IPS-11a (cell line): ENCODE data around the gene SCLT1.

Experiments used
- H3K4me3 ChIP-seq: one replicate; pipeline ENCODE4 v1.5.1; 2013; ENCODE audit warnings: low read depth, low read length, control low read depth

Gene SCLT1

DNA sequence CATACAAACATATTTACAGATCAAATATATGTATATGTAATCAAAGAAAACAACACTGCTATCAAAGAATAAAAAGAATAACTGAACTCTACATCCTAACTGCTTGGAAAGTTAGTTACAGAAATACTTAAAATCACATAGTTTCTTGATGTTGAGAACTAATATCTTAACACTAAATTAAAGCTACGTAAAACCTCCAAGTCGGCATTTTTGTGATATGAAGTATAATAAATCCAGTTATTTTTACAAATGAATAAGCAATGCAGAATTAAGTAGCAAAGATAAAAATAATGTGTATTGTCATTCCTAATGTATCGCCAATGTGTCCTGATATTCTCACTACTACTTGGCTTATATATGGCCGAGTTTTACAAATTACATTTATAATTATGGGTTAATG, 215.4 kb downstream of the SCLT1 start:
- no peak overlapping the region for H3K4me3 ChIP-seq

GRCh38 chr4:128876200-128876599, 217.1 kb downstream of the SCLT1 start:
- H3K4me3 ChIP-seq = no peak overlapping the region

DNA sequence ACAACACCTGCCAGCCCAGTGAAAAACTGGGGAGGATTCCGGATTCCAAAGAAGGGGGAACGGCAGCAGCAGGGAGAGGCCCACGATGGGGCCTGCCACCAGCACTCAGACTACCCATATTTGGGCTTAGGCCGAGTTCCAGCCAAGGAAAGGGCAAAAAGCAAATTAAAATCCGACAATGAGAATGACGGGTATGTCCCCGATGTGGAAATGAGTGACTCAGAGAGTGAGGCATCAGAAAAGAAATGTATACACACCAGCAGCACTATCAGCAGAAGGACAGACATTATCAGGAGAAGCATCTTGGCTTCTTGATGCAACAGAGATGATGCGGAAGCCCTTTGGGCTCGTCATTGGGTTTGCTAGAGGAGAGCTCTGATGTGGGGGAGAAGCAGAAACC, 221.4 kb downstream of the SCLT1 start:
- H3K4me3 ChIP-seq = no peak overlapping the region

DNA sequence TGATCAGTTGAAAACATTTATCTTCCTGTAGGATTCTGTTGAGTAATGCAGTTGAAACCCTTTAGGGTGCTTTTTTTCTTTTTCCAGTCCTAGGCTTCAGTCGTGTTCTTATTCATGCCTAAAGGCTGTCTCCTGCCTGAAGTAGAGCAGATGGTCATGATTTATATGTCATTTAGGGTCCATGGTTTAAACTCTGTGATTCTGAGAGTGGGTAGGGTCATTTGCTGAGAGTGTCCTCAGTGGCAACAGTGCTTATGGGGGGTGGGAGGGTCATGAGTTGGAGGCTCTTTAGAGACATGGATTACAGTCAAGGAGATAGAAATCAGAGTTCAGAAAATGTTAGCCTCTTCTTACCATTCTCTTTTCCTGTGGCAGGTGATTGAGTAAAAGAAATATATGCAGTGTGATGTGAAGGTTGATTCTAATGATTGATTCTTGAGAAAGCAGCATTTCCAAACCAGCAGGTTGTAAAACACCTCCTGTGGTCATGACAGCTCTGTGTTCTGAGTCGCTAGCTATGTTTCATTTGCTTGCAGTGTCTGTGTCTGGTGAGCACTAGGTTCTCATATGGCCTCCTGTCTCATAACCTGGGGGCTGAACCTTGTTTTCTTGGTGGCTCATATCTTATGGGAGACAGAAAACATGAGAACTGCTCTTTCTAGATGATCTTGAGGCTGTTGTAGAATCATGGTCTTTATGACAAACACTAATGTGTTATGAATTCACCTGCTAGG, 223.4 kb downstream of the SCLT1 start:
- no peak overlapping the region for H3K4me3 ChIP-seq

DNA sequence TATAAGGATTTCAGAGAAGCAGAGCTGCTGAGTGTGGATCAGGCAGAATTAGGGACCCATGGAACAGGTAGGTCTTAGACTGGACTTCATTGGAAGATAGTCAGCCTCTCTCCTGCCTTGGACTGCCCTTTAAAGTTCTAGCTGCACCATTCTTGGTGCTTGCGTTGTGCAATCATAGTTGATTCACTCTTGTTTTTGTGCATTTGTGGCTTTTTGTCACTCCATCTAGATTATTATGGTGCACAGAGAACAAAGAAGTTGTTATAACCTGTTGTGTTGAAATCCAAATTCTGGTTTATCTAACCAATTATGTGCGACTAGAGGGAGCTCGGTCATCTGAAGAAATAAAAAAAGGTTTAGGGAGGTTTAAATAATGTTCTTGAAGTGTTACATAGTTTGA, 224.6 kb downstream of the SCLT1 start:
- no peak overlapping the region for H3K4me3 ChIP-seq

GRCh38 chr4:128866691-128867090, 226.6 kb downstream of the SCLT1 start:
- no peak overlapping the region for H3K4me3 ChIP-seq

DNA sequence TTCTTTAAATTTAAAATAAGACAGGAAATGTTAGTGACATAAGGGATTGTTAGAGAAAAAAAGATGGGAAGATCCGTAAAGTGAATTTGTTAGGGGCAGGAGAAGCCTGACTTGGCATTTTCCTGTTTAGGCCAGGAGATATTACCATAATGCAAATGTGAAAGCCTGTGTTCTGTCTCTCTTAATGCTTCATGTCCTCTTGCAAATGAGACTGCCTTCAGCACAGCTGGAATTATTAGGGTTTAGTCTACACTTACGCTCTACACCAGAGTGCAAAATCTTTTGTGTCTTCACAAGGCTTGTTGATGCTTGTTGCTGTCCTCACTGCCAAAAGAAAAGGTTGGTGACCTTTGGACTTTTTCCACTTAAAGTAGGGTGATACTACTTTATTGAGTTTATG, 227.1 kb downstream of the SCLT1 start:
- no peak overlapping the region for H3K4me3 ChIP-seq

DNA sequence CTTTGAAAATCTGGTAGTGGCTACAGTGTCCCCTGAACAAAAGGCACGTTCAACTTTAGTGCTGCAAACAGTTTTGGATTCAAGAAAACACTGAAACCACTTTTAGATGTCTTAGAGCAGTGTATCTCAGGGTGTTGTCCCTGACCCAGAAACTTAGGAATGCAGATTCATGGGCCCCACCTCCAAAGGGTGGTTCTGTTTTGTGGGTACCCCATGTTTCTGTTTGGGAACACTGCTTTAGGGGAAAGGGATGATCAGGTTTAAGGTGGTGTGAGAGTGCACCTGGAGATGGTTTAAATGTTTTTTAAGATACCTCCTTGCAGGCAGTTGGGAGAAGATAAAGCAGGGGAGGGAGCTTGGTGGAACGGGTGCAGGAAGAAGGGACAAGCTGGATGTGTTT, 228.2 kb downstream of the SCLT1 start:
- no peak overlapping the region for H3K4me3 ChIP-seq

DNA sequence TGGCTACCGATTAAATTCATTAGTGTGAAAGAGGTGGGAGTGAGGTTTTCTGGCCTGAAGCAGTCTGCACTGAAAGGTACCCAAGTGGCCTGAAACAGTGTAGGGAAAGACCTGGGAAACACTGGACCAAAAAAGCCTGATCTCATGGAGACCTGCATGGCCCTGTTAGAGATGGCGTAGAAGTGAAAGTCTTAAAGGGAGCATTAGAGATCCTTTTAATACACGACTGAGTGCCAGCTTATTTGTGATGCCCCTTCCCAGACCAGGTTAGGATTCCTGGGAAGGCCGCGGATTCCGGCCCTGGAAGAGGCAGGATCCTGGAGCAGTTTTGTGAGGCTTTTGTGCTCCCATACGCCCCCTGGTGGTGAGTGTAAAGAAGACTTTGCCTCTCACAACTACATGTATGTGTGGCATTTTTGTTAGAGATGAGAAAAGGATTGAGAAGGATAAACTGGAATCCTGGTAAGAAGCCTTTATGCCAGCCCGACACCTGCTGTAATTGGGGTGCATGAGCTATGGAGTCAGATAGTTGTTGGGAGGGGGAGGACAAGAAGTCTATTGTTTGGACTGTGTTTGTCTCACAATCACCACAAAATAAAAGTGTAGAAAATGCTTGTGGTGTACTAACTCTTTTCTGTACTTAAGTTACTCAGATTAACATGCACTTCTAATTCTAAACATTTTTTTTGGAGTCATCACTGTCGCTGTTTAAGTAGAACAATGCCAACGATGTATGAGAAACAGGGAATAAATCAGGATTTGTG, 229.8 kb downstream of the SCLT1 start:
- no peak overlapping the region for H3K4me3 ChIP-seq

DNA sequence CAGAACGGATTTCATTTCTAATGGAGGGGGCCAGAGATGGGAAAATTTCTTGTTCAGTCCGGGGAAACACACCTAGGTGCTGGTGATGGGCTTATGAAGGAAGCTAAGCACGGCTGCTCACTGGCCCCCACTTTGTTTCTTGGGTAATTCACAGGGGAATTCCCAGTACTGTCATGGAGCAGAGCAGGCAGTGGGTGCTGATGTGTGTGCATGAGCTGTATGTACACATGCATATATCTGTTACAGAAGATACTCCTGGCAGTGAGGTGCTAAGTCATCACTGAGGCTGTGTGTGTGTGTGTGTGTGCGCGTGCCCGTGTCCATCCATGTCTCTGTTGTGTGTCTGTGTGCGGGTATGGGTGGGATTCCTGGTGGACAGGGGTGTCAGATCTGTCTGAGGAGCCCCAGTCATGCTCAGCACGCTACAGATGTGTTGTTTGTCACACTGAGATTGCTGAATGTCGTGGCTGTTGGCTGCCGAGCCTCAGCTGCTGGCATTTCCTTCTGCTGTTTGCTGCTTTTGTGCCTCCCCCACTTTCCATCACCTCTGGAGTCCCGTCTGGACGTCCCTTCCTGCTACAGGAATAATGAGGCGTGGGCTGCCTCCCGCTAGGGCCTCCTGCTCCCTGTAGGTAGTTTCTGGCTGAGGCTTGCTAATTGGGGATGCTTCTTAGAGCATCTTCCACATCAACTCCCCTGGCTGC, 230.6 kb downstream of the SCLT1 start:
- H3K4me3 ChIP-seq = no peak overlapping the region

GRCh38 chr4:128861856-128862518, 231.4 kb downstream of the SCLT1 start:
- H3K4me3 ChIP-seq = no peak overlapping the region

- H3K4me3 ChIP-seq = no peak overlapping the region
These were observed 233.3 kb downstream of the SCLT1 start for GRCh38 chr4:128859887-128860677.

DNA sequence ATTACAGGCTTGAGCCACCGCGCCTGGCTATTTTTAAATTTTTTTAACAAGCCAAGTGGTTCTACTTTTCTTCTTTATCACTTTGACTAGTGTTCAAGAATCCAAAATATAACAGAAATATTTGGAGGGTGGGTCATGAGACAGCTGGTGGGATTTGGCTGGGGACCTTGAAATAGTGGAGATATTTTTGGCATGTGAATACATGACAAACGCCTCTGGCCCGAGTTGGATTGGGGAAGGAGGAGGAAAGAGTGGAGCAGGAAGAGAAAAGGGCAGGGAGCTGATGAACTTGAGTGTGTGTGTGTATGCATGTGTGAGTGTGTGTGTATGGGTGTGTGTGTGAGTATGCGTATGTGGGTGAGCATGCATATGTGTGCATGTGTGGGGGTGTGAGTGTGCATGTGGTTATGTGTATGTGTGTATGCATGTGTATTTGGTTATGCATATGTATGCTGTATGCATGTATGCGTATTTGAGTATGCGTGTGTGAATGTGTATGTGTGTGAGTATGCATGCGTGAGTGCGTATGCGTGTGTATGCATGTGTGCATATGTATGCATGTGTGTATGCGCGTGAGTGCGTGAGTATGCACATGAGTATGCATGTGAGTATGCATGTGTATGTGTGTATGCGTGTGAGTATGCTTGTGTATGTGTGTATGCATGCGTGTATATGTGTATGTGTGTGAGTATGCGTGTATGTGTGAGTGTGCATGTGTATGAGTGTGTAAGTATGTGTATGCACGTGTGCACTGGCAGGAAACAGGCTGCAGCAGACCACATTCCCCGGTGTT, 234.3 kb downstream of the SCLT1 start:
- no peak overlapping the region for H3K4me3 ChIP-seq

GRCh38 chr4:128856246-128856645, 237.1 kb downstream of the SCLT1 start:
- H3K4me3 ChIP-seq = no peak overlapping the region

DNA sequence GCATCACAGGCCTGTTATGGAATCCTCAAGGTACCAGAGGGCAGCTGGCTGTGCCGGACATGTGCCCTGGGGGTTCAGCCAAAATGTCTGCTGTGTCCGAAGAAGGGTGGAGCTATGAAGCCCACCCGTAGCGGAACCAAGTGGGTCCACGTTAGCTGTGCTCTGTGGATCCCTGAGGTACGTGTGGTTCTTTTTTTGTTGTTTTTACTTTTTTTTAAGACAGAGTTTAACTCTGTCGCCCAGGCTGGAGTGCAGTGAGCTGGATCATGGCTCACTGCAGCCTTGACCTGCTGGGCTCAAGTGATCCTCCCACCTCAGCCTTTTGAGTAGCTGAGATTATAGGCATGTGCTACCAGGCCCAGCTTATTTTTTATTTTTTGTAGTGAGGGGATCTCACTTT, 237.7 kb downstream of the SCLT1 start:
- no peak overlapping the region for H3K4me3 ChIP-seq

DNA sequence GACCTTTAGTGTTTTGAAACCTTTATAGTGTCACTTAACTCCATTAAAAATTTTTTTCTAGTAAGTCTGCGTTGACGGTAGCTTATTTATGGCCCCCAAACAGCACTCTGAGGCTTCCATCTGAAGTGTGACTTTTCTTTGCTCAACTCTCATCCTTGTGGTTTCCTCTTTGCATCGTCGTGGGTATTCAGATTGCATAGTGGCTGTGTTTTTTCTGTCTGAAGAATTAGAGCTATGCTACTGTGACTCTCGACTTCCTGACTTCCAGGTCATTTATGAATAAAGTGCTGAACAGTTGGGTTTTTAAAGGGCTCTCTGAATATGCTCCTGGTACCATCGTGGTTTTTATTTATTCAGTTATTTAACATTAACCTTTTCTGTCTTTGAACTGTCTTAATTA, 238.9 kb downstream of the SCLT1 start:
- no peak overlapping the region for H3K4me3 ChIP-seq

GRCh38 chr4:128853741-128854140, 239.6 kb downstream of the SCLT1 start:
- no peak overlapping the region for H3K4me3 ChIP-seq

- H3K4me3 ChIP-seq = no peak overlapping the region
These were observed 243.1 kb downstream of the SCLT1 start for GRCh38 chr4:128850252-128850651.

DNA sequence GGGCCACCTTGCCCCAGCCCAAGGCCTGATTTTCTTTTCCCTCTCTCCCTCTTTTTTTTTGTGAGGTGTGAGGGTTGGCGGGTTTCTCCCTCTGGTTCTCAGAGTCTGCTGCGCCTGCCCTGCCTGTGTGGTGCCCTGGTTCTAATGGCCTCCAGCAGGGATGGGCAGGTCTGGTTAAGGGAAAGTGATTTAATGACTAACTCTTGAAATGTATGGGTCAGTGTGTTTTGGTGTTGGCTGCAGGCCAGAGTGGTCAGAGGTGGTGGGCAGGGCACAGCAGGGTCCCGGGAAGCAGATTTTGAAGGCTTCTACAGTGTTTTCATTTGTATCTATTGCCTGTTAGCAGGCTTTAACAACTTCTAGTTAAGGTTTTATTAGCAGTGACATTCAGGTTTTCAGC, 244.9 kb downstream of the SCLT1 start:
- no peak overlapping the region for H3K4me3 ChIP-seq
